ENCODE data around the gene TCEAL4.

DNA sequence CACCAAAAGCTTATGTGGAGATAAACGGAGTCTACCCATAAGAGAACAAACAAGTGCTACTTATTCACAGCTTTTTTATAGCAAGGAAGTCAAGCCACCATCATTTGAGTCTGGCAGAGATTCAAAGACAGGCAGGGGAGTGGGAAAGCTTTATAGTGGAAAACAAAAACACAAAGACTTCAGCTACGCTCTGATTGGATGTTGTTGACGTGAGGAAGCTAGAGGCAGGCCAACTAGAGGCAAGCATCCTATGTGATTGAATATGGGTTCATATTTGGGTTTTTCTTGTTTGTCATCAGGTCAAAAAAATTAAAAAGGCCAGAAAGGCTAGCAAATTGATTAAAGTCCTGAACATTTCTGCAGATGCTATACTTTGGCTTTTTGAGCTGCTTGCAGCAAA lies 719 bp upstream of the TCEAL4 start:
- TF ChIP-seq POLR2A (IDR thresholded peaks at IDR 0.05) (no peak), EP300 (IDR thresholded peaks at IDR 0.05) (no peak), POLR2AphosphoS5 (IDR thresholded peaks at IDR 0.05) (no peak)
- TF ChIP-seq, protein P1, sequence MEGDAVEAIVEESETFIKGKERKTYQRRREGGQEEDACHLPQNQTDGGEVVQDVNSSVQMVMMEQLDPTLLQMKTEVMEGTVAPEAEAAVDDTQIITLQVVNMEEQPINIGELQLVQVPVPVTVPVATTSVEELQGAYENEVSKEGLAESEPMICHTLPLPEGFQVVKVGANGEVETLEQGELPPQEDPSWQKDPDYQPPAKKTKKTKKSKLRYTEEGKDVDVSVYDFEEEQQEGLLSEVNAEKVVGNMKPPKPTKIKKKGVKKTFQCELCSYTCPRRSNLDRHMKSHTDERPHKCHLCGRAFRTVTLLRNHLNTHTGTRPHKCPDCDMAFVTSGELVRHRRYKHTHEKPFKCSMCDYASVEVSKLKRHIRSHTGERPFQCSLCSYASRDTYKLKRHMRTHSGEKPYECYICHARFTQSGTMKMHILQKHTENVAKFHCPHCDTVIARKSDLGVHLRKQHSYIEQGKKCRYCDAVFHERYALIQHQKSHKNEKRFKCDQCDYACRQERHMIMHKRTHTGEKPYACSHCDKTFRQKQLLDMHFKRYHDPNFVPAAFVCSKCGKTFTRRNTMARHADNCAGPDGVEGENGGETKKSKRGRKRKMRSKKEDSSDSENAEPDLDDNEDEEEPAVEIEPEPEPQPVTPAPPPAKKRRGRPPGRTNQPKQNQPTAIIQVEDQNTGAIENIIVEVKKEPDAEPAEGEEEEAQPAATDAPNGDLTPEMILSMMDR (IDR thresholded peaks at IDR 0.05), result no peak

Data from upper lobe of left lung (tissue), 4 donors.